Body of pancreas (tissue), 4 donors: ENCODE results near the gene ELK4.

Experiments used
- POLR2A ChIP-seq, 3 donors: fragments of 450-650 bp; IDR thresholded peaks; one replicate each; pipeline ENCODE4 v1.6.1; 2016; ENCODE audit warnings: antibody characterized with exemption in 3 of 3, mild to moderate bottlenecking in 2 of 3
- TF ChIP-seq, protein P1 (sequence below), 7 experiments: fragments of 450-650 bp in 4 of 7; fragments of 200-600 bp in 3 of 7; sonication (generic) in 3 of 7; IDR thresholded peaks; one replicate each; pipeline ENCODE4 v1.5.1; 2016 to 2019; ENCODE audit warnings: antibody characterized with exemption in 7 of 7

DNA sequence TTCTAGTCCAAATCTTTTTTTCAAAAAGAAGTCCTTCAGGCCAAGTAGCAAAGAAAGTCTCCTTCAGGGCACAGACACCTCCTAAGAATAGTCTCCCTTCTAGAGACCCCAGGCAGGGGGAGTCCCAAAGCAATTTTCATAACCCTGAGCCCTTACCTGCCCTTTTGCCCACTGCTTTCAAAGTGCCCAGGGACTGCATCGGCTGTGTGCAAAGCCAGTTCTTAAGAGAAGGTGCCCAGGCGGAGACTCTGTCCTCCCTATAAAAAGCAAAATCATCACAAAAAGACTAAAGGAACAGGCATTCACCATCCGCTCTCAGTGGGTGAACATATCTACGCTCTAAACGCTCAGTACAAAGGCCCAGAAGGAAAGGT is 32.2 kb downstream of the ELK4 start:
- TF ChIP-seq, protein P1, sequence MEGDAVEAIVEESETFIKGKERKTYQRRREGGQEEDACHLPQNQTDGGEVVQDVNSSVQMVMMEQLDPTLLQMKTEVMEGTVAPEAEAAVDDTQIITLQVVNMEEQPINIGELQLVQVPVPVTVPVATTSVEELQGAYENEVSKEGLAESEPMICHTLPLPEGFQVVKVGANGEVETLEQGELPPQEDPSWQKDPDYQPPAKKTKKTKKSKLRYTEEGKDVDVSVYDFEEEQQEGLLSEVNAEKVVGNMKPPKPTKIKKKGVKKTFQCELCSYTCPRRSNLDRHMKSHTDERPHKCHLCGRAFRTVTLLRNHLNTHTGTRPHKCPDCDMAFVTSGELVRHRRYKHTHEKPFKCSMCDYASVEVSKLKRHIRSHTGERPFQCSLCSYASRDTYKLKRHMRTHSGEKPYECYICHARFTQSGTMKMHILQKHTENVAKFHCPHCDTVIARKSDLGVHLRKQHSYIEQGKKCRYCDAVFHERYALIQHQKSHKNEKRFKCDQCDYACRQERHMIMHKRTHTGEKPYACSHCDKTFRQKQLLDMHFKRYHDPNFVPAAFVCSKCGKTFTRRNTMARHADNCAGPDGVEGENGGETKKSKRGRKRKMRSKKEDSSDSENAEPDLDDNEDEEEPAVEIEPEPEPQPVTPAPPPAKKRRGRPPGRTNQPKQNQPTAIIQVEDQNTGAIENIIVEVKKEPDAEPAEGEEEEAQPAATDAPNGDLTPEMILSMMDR (IDR thresholded peaks at IDR 0.05) = no peak
- no peak for TF ChIP-seq POLR2A (IDR thresholded peaks at IDR 0.05)
